Measurements from ENCODE around the gene DIS3L. TPM values are rescaled to one million over a fixed set of nuclear protein-coding genes. Genes with fewer than 3 reads are reported as not detected.
"Not testable (repeated sequence)": the region's sequence is repeated elsewhere in the genome, so short reads cannot be mapped to it uniquely, and the experiment has no call there.

Gene DIS3L
- total RNA-seq, 4 donors from 2014 or later = 12.5 to 34.0 (median 20.6) TPM

DNA sequence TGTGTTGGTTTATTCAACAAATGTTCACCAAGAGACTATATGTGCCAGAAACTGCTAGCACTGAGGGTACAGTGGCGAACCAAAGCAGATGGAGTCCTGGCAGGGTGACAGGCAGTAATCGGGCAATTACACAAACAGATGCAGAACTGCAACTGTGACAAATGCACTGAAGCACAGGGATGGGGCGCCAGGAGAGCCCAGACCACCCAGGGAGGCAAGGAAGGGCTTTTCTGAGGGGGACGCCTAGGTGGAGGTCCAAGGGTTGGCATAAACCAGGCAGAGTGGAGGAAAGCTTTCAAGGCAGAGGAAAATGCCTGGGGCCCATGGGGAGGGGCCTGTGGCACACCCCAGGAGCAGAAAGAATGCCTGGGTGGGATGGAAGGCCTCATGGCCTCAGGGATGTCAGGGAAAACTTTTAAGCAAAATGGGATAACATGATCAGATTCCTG, 5.5 kb downstream of the DIS3L start:
- no peak for DNase-seq
- Histone ChIP-seq H3K4me1 (peaks cover 6 to 19% (median 10%) of the 10 kb centered on the region in 3 donors), H3K27ac (no peak overlapping the region), H3K9me3 (no peaks in the 10 kb centered on the region), H3K27me3 (no peaks in the 10 kb centered on the region), H3K36me3 (peaks cover 0 to 30% (median 6%) of the 10 kb centered on the region in 3 donors), H3K4me3 (no peak overlapping the region)
- WGBS, 2 donors = 74 to 88% methylated on average over 4 of the region's 4 CpGs
- TF ChIP-seq, protein P1, sequence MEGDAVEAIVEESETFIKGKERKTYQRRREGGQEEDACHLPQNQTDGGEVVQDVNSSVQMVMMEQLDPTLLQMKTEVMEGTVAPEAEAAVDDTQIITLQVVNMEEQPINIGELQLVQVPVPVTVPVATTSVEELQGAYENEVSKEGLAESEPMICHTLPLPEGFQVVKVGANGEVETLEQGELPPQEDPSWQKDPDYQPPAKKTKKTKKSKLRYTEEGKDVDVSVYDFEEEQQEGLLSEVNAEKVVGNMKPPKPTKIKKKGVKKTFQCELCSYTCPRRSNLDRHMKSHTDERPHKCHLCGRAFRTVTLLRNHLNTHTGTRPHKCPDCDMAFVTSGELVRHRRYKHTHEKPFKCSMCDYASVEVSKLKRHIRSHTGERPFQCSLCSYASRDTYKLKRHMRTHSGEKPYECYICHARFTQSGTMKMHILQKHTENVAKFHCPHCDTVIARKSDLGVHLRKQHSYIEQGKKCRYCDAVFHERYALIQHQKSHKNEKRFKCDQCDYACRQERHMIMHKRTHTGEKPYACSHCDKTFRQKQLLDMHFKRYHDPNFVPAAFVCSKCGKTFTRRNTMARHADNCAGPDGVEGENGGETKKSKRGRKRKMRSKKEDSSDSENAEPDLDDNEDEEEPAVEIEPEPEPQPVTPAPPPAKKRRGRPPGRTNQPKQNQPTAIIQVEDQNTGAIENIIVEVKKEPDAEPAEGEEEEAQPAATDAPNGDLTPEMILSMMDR (IDR thresholded peaks at IDR 0.05) = no peak
- no peak for TF ChIP-seq POLR2A (IDR thresholded peaks at IDR 0.05)
- intact Hi-C loops (cut with DNase I) = no loop called here

GRCh38 chr15:66302489-66303278, 9.3 kb downstream of the DIS3L start:
- no peaks in the 10 kb centered on the region for H3K4me1 ChIP-seq
- no peaks in the 10 kb centered on the region for H3K27me3 ChIP-seq
- TF ChIP-seq, protein P1 (IDR thresholded peaks at IDR 0.05) = no peak
- TF ChIP-seq POLR2A (IDR thresholded peaks at IDR 0.05) = no peak
- no peak for DNase-seq
- no peak overlapping the region for H3K4me3 ChIP-seq
- H3K9me3 ChIP-seq = no peaks in the 10 kb centered on the region
- intact Hi-C loops (cut with DNase I) = no loop called here
- WGBS, 2 donors = 88 to 91% methylated on average over 5 of the region's 5 CpGs
- H3K36me3 ChIP-seq = peaks cover 0 to 54% (median 6%) of the 10 kb centered on the region in 3 donors
- no peak overlapping the region for H3K27ac ChIP-seq

DNA sequence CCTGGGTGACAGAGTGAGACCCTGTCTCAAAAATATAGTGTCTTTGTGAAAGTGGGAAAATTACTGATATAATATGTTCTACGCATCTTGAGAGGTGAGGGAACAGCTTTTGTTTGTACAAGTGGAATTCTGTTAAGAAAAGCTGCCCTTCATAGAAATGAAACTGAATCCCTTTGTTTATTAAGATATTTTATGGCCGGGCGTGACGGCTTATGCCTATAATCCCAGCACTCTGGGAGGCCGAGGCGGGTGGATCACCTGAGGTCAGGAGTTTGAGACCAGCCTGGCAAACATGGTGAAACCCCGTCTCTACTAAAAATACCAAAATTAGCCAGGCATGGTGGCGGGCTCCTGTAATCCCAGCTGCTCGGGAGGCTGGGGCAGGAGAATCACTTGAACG, 11.1 kb downstream of the DIS3L start:
- DNase-seq; H3K27ac ChIP-seq; H3K9me3 ChIP-seq; H3K4me3 ChIP-seq; intact Hi-C loops (cut with DNase I); H3K4me1 ChIP-seq; H3K27me3 ChIP-seq: not testable (repeated sequence)
- H3K36me3 ChIP-seq = peaks cover 0 to 68% (median 5%) of the 10 kb centered on the region in 3 donors
- 86 to 88% methylated on average over 7 to 9 of the region's 10 CpGs for WGBS, 2 donors

DNA sequence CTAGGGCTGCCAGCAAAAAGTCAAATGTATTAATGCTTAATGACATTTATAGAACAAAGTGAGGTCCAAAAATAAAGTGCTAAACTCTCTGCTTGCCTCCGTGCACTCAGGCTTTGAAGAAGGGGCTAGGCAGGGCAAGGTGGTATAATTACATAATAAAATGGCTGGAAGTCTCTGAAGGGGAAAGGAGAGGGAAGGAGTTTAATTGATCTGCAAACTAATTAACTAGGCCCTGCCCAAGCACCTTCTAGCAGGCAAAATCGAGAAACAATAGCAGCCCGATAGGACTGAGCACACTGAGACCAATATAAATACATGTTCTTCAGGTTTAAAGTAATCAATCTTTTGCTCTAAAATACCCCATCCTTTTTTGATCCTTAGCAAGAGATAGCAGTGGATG, 13.0 kb downstream of the DIS3L start:
- no peak overlapping the region for H3K27ac ChIP-seq
- H3K9me3 ChIP-seq = no peaks in the 10 kb centered on the region
- peaks cover 5 to 79% (median 9%) of the 10 kb centered on the region in 3 donors for H3K36me3 ChIP-seq
- no peak for DNase-seq
- intact Hi-C loops (cut with DNase I) = no loop called here
- WGBS, 2 donors = 87 to 90% methylated on average over 3 of the region's 3 CpGs
- no peaks in the 10 kb centered on the region for H3K4me1 ChIP-seq
- no peaks in the 10 kb centered on the region for H3K27me3 ChIP-seq
- no peak overlapping the region for H3K4me3 ChIP-seq
- TF ChIP-seq, protein P1 (IDR thresholded peaks at IDR 0.05) = no peak
- TF ChIP-seq POLR2A (IDR thresholded peaks at IDR 0.05) = no peak

DNA sequence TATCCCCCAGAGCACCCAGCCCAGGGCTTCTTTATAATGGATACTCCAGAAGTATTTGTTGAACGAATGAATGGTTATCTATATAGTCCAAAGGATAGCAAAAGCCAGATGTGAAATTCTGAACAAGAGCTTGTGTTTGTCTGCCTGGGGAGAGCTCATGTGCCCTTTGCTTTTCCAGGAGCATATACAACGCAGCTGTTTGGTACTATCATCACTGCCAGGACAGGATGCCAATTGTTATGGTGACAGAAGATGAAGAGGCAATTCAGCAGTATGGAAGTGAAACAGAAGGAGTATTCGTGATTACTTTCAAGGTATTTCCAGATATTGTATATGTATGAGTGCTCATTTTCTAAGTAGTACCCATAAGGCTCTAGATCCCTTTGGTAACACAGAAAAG, 15.2 kb downstream of the DIS3L start:
- intact Hi-C loops (cut with DNase I) = no loop called here
- H3K27ac ChIP-seq = no peak overlapping the region
- H3K4me3 ChIP-seq = no peak overlapping the region
- no peak for TF ChIP-seq POLR2A (IDR thresholded peaks at IDR 0.05)
- TF ChIP-seq, protein P1 (IDR thresholded peaks at IDR 0.05) = no peak
- peaks cover 5 to 84% (median 20%) of the 10 kb centered on the region in 3 donors for H3K36me3 ChIP-seq
- DNase-seq = no peak
- no peaks in the 10 kb centered on the region for H3K9me3 ChIP-seq
- H3K4me1 ChIP-seq = no peaks in the 10 kb centered on the region
- WGBS, 2 donors = 94 to 98% methylated on average over 3 of the region's 3 CpGs
- H3K27me3 ChIP-seq = no peaks in the 10 kb centered on the region

Measured in esophagus squamous epithelium (tissue), 5 donors.